ENCODE measurements around the gene TMA7B.
"Not testable (repeated sequence)": the region's sequence is repeated elsewhere in the genome, so short reads cannot be mapped to it uniquely, and the experiment has no call there.

Gene TMA7B

DNA sequence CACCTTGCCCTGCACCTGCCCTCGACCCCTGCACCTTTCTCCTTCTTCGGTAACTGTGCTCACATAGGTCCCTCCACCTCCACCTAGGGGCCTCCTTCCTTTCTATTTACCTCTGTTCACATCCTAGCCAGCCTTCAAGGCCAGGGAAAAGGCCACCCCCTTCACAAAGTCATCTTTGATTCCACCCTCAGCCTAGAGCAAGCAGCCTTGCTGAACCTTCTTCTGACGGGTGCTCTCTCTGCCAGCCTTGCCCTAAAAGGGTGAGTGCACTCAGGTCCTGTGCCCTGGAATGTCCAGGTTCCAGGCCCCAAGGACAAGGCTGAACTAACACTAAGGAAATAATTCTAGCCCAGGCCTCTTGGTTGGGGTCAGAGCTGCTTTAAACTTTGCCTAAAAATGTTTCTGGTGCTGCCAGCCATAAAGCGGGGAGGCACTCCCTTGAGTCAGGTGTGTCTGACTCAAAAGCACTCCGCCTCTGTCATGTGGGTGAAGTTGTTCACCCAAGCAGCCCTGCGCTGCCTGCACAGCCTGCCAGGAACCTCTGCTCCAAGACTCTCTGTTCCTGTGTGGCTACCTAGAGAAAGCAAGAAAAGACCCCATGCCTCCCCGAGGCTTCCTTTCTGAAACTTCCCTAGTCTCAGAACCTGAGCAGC lies 25.3 kb downstream of the TMA7B start:
- DNase-seq: no peak

DNA sequence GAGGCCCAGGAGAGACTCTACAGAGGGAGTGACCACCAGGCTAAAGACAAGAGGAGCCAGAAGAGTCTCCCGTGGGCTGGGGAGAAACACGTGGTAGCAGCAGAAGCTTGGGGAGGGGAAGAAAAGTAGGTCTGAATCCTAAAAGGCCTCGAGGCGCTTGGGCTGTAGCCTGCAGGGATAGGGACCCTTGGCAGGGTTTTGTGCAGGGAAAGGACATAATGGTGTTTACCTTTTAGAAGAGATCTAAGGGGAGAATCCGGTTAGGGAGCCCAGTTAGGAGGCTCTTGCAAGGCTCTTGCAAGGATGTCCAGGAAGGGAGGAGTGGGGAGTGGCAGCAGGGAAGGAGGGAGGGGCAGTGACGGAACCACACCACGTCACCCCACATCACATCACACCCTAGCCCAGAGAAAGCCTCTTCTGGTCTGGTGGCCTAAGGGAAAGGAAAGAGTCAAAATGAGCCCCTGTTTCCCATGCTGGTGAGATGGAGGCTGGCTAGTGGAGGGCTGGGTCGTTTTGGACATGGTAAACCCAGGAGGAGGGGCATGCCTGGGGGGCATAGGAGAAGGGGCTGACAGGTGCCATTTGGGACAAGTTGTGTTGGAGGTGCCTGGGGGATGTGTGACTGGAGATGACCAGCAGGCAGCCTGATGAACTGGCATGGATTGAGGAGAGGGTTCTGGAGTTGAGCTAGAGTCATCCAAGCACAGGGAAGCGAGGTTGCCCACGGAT lies 28.4 kb downstream of the TMA7B start:
- no peak for DNase-seq

DNA sequence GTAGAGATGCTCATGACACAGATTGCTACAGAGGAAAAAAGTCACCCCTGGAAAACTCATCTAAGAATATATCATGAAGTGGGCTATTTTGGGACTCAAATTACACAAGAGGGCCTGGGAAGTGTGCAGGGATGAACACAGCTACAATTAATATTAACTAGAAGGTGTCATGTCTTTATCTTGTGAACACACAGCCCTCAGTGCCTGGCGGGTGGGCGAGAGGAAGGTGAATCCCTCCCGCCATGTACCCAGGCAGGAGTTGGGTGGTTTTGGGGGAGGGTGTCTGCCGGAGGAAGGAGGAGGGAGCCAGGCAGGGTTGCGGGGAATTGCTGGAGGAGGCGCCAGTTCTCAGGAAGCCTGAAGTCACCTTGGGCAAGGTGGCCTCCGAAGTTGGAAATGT lies 29.4 kb downstream of the TMA7B start:
- no peak for DNase-seq

DNA sequence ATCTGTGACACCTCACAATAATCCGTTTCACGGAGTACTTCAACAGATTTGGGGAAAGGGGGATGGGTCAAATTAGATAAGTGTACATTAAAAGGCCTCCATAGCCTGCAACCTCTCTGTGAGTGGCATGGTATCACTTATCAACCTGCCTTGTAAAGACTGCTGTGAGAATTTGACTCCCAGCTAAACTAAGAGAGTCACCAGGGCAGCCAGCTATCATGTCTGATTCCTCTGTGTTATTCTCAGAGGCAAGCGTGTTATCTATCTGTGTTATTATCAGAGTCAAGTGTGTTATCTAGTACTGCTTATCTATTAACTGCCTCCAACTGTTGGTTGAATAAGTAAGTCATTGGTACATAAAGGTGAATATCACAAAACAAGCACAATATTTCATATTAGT lies 30.5 kb downstream of the TMA7B start:
- no peak for DNase-seq

DNA sequence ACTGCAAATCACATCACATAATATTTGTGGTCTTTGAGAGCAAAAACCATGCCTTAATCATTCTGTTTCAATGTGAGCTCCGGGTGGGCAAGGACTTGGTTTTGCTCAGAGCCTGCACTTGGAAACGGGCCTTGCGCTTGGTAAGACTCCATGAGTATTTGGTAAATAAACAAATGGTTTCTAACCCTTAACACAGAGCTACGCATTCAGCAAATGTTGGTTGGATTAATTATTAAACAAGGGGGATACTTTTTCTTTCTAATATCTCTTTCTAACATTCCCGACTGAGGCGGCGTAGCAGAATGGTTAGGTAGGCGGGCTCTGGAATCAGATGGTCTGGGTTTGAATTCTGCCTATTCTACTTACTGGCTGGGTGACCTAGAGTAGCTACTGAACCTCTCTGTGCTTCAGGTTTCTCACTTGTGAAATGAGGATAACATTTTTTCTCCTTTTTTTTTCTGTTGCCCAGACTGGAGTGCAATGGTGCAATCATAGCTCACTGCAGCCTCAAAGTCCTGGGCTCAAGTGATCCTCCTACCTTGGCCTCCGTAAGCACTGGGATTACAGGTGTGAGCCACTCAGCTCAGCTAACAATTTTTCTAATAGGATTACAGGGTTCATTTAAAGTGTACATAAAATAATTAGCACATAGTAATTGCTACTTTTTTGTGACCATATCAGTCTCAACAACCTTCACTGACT lies 31.1 kb downstream of the TMA7B start:
- no peak for DNase-seq

DNA sequence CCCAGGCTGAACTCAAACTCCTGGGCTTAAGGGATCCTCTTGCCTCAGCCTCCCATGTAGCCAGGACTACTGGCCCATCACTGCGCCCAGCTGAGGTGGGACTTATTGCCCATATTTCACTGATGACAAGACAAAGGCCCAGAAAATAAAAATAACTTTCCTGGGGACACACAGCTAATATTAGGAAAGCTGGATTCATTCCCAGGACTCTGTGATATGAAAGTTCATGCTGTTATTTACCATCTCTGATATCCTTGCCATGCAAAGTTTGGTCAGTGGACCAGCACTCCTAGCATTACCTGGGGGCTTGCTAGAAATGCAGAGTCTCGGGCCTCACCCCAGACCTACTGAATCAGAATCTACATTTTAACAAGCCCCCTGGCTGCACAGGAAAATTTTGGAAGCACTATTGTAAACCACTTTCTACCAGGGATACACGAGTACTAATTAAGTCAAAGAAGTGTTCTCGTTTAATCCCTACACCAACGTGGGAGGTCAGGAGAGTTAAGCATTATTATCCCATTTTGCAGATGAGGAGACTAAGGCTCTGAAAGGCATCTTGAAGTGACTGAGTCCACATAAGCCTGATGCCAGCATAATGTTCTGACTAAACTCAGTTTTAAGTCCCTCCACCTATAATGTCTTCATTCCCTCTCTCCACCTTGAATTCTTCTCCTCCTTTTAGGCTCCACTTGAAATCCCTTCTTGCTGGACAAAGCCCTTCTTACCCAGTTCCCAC lies 32.1 kb downstream of the TMA7B start:
- no peak for DNase-seq

DNA sequence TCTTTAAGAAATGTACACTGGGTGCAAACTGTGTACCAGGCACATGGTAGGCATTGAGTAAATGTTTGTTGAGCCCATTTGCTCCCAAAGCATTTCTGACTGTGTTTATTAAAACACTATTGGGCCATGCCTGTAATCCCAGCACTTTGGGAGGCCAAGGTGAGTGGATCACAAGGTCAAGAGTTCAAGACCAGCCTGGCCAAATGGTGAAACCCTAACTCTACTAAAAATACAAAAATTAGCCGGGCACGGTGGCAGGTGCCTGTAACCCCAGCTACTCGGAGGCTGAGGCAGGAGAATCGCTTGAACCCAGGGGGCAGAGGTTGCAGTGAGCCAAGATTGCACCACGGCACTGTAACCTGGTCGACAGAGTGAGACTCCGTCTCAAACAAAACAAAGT lies 32.7 kb downstream of the TMA7B start:
- not testable (repeated sequence) for DNase-seq

DNA sequence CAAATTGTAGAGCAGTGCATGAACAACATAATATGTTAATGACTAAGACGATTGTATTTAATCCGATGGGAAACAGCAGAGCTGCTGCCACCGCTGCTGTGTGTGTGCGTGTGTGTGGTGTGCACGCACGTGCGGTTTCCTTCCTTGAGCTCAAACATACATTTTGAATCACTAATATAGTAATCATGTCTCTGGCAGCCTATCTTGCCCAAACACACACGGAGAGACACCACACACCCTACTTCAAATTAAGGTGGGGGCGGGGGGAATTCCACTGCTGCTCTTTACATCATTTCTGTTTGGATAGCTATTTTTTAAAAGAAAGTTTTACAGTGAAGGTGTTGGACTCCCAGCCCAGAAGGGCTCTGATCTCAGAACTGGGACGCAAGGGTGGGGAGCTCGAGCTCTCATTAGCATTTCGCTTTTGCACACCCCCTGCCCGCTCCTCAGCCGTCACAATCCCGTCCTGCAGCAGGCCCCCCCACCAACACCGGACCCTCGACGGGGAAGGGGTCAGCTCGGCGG lies 33.9 kb downstream of the TMA7B start:
- DNase-seq: peak; percentile 34

DNA sequence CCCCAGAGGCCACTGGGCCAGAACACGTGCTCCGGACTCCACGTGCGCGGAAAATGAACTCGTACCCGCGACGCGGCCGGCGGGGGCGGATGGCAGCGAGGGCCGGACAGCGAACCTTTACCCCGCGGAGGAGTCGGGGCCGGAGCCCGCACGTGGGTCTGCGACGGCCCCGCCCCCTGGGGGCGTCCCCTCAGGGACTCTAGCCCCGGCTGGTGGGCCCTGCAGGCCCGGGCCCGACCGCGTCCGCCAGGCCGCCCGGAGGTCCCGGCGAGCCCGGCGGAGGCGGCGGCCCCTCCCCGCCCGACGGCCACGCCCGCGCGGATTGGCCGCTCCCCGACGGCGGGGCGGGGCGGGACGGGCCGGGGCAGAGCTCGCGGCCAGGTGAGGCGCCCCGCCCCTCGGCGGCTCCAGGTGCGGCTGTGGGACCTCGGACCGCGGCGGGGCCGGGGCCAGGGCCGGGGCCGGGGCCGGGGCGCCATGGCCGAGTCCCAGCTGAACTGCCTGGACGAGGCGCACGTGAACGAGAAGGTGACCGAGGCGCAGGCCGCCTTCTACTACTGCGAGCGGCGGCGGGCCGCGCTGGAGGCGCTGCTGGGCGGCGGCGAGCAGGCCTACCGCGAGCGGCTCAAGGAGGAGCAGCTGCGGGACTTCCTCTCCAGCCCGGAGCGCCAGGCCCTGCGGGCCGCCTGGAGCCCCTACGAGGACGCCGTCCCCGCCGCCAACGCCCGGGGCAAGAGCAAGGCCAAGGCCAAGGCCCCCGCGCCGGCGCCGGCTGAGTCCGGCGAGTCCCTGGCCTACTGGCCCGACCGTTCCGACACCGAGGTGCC lies 34.6 kb downstream of the TMA7B start, which contains the start of gene FAM83F:
Gene FAM83F, plus strand, starts transcription at position 389 of the 827 bp plus-strand sequence. Its CDS starts 89 bp downstream, at position 478.
- no peak for DNase-seq

DNA sequence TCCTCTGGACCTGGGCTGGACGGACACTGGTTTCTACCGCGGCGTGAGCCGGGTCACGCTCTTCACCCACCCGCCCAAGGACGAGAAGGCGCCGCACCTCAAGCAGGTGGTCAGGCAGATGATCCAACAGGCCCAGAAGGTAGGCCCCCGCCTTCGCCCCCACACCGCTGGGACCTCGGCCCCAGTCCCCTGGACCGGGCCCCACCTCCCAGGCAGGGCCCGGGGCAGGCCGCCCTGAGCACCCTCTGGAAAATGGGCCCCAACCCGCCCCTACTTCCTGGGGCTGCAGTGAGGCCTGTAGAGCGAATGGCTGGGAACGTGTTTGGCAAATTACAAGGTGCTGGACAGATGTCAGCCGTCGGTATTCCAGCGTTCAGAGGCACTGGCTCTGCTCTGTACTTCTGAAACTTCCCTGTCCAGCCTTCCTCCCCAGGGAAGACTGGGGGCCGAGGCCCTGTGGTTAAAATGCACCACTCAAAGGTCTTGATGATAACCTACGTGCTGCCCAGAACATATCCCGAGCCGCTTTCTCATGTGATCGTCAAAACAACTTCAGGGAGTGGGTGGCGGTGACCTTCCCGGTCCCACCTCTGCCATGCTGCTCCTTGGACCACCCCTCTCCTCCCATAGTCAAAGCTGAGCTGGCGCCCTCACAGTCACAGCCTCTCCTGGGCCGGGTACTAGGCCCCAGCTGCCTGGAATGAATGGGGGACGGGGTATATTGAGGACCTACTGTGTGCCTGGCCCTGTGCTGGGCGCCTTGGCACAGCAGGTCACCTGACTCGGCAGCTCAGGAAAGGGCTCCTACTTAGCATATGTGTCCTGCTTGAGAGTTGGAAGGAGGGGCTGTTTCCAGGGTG lies 35.4 kb downstream of the TMA7B start:
- DNase-seq: no peak

DNA sequence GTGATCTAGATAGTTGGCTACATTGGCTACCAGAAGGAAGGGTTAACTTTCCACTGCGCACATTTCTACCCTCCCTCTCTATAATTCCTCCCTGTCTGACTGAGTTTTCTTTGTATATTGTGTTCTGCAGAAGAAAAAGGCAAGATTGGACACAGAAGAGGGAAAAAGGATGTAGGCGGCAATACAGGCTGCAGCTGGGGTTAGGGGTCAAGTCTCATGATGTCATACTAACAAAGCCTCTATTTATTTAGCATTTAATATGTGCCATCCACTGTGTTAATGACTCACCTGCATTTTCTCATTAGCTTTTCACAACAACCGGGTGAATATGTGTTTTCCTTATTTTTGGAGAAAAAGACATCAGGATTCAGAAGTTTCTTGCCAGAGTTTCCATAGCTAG lies 36.5 kb downstream of the TMA7B start:
- DNase-seq: no peak

DNA sequence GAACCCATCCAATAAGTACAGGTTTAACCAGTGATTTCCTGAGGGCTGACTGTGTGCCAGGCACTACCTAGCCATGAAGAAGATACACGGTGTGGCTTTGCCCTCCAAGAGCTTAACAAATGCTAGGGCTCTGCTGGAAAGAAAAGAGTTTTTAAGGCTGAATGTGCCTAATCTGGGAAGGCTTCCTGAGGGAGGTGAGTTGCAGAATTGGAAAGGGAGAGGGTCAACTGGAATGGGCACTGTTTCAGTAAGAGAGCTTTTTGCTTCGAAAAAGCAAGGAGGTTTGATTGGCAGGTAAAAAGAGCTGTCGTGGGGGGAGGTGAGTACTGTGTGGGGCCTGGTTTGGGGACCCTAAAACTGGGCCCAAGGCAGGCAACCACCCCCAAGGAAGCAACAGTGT lies 37.2 kb downstream of the TMA7B start:
- no peak for DNase-seq

DNA sequence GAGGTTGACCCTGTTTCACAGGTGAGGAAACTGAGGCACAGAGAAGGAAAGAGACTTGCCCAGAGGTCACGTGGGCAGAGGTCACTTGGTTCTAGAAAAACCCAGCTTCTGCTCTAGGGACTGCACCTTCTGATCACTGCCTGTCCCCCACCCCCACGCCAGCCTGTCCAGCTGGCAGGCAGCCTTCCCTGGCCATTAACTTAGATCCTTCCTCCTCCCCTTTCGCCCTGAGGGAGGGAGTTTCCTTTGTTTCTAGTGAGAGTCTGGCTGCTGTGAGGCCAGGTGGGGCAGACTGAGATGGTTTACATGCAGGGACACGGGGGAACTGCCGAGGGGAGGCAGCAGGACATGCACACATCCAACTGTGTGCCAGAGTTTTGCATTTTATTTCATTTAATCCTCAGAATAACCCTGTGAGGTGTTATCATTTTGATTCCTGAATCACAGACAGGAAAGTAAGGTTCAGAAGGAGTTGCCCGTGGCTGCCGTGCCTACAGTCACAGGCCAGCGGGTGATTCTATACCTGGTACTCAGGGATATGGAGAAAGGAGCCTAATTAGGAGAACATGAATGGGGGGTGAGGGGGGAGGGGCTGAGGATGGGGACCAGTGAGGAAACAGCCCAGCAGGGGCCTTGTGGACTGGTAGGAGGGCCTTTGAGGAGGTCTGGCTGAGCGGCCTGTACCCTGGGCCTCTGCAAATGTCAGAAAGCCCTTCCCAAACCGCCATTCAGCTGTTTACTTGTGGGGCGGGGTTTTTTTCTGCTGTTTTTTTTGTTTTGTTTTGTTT lies 37.9 kb downstream of the TMA7B start:
- no peak for DNase-seq

DNA sequence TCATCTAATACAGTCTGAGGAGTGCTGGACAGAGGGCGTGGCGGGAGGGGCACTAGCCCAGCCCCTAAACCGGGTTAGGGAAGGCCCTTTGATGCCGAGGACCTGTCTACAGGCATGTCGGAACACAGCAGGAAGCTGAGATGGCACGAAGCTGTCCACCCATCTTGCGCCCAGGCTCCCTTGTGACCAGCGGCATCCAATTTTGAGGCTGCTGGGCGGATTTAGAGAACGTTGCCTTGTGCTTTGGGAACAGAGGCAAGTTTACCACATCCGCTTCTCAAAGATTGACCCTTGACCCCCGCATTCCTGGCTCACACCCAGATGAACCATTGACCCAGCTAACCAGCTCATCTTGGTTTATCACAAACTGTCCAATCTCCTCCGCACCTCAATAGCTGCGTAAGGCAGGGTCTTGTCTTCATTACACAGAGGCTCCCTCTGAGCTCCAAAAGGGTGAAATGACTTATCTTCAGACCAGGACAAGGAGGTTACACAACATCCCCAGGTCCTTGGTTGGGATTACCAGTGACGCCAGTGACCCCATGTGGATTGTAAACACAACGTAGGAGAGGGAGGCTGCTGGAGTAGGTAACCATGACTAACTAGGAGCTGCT lies 39.1 kb downstream of the TMA7B start:
- no peak for DNase-seq

DNA sequence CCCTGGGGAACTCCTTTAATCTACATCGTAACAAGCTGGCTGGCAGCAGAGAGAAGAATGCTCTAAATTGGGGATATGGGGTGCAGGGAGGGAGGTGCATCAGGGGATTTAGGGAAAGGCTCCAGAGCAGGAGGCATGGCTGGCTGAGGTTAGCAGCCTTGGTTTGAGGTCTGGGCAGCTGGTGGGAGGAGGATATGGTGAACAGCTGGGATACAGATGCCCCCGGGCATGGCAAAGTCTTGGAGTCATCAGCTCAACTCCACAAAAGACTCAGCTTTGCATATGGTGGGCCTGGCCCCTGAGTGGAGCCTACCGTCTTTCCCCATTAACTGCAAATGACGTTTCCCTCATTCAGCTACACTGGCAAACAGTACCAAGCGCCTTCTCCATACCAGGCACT lies 40.0 kb downstream of the TMA7B start:
- DNase-seq: no peak

DNA sequence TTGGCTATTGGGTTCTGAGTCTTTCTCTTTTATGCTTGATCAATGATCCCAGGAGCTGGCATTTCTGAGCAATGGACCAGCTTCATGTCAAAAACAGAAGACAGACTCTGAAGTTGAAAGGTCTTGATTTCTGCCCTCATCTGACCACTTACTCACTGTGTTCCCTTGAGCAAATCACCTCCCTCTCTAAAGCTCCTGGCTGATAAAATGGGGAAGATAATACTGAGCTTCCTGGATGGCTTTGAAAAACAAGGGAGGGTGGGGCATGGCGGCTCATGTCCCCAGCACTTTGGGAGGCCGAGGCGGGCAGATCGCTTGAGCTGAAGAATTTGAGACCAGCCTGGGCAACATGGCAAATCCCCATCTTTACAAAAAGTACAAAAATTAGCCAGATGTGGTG lies 40.9 kb downstream of the TMA7B start:
- DNase-seq: no peak

DNA sequence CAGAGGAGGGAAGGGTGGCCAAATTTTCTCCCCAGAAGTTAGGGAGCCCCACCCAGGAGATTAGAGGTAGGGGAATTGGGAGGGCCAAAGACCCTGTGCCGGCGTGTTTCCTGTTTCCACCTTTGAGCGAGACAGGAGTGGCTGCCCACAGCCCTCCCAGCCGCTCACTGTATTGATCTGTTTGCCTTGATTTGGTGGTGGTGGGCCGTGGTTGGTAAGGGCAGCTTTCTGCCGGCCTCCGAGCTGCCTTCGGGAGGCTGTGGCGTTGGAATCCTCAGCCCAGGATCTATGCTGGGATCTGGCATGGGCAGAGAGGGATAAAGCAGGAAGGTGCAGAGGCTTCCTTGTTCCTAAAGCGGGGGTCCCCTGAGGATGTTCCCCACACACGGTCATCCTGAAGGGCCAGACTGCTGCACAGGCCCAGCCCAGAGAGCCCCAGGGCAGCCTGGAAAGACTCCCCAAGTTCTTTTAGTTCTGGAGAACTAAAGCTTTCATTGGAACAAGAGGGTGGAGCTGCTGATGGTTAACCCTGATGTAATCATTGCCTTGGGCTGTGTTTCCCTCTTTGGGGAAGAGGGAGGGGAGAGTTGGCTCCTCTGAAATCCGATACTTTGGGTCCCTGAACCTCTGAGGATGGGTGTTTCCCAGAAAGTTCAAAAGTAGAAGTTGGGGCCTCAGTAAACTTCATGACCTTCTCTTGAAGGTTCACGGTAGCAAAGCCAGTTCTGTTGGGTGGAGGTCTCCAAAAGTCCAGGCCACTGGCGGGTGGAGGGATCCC lies 41.8 kb downstream of the TMA7B start:
- DNase-seq: no peak

DNA sequence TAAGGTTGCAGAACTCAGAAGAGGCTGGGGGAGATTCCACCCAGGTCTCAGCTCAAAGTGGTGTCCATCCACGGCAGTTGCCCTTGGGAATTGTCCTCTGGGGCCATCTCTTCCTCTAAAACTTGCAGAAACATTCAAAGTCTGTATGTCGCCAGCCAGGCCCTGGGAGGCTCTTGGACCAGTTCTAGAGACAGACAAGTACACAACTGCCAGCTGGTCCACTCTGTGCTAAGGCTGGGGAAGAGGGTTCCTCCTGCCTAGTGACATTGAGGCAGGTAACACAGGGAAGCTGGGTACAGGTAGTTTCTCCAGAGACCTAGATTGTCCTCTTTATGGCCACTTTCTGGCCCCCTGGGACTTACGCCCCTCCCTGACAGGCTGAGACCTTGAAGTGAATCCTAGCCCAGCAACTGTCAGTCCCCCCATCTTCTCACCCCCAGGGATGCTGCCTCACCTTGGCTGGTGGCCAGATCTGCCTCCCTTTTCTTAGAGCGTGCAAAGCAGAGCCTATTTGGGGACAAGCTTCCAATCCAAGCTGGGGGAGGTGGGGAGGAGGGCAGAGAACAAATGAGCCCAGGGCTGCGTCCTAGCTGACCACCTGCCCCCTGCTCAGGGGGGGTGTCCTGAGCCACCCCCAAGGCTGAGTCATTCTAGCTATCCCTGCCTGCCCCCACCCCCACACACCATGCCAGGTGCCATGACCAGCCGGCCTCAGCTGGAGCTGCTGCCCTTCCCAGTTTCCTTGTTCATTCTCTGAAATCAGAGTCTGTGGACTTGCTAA lies 42.9 kb downstream of the TMA7B start:
- DNase-seq: no peak

Measured in fibroblast of skin of back (primary cell).